Stimulated activated CD8-positive, alpha-beta memory T cell treated with anti-CD3 and anti-CD28 coated beads, Interleukin-4, amount 100 ng/mL, for 4 hours (primary cell): ENCODE results near the gene COL8A2.
"Not testable (repeated sequence)": the region's sequence is repeated elsewhere in the genome, so short reads cannot be mapped to it uniquely, and the experiment has no call there.

Source experiments
- DNase-seq, 2 donors: peaks; one replicate each; pipeline ENCODE4 v3.0.0-alpha.2; 2020; ENCODE audit warnings: low read depth in 2 of 2, low spot score in 1 of 2

COL8A2 gene

GRCh38 chr1:36125129-36125991 lies at the start of gene COL8A2:
Gene COL8A2 (minus strand): TSS chr1:36125222. CDS start chr1:36100242, 24,980 bp downstream.
- DNase-seq: no peak

- no peak for DNase-seq
These were observed 49.7 kb upstream of the COL8A2 start for GRCh38 chr1:36174713-36175112.

- no peak for DNase-seq
These were observed 48.0 kb upstream of the COL8A2 start for GRCh38 chr1:36172983-36173382.

- DNase-seq: no peak
These were observed 47.2 kb upstream of the COL8A2 start for GRCh38 chr1:36172017-36172747.

GRCh38 chr1:36170643-36171412 lies 45.8 kb upstream of the COL8A2 start:
- DNase-seq: no peak

- DNase-seq: no peak
These were observed 43.5 kb upstream of the COL8A2 start for GRCh38 chr1:36168514-36168913.

- no peak for DNase-seq
These were observed 42.2 kb upstream of the COL8A2 start for GRCh38 chr1:36166938-36167905.

- DNase-seq: no peak
These were observed 41.1 kb upstream of the COL8A2 start for GRCh38 chr1:36166136-36166535.

- DNase-seq: no peak
These were observed 40.1 kb upstream of the COL8A2 start for GRCh38 chr1:36165145-36165544.

GRCh38 chr1:36164361-36164760 lies 39.3 kb upstream of the COL8A2 start:
- DNase-seq: no peak

- no peak for DNase-seq
These were observed 38.4 kb upstream of the COL8A2 start for GRCh38 chr1:36163426-36163825.

- no peak for DNase-seq
These were observed 37.7 kb upstream of the COL8A2 start for GRCh38 chr1:36162680-36163239.

- DNase-seq: no peak
These were observed 36.9 kb upstream of the COL8A2 start for GRCh38 chr1:36161641-36162531.

- DNase-seq: no peak
These were observed 36.0 kb upstream of the COL8A2 start for GRCh38 chr1:36160949-36161485.

GRCh38 chr1:36160388-36160948 lies 35.4 kb upstream of the COL8A2 start:
- no peak for DNase-seq

- no peak for DNase-seq
These were observed 34.8 kb upstream of the COL8A2 start for GRCh38 chr1:36159614-36160387.

GRCh38 chr1:36158827-36159252 lies 33.8 kb upstream of the COL8A2 start:
- not testable (repeated sequence) for DNase-seq
